K562 (cell line): ENCODE data around the gene PRM2. TPM values are rescaled to one million over a fixed set of nuclear protein-coding genes. Genes with fewer than 3 reads are reported as not detected.

Experiments
- BRD9 ChIP-seq: fragments of 450-650 bp; IDR thresholded peaks from 2 replicates; pipeline ENCODE4 v1.6.1; 2018; ENCODE audit warnings: low read depth; ENCODE audit not compliant: partially characterized antibody
- CCNT2 ChIP-seq: IDR thresholded peaks from 2 replicates; pipeline ENCODE4 v1.6.1; 2011; ENCODE audit warnings: borderline replicate concordance, low read depth, mild to moderate bottlenecking, moderate library complexity, mixed read lengths, low read length; ENCODE audit not compliant: insufficient read length; ENCODE audit errors: extremely low read depth
- FOS ChIP-seq: IDR thresholded peaks from 3 replicates; pipeline ENCODE4 v1.6.1; 2011; ENCODE audit not compliant: insufficient read length; ENCODE audit errors: extremely low read depth
- HMGN3 ChIP-seq: IDR thresholded peaks from 2 replicates; pipeline ENCODE4 v1.6.1; 2011; ENCODE audit warnings: borderline replicate concordance, low read depth, mild to moderate bottlenecking, mixed read lengths, low read length; ENCODE audit not compliant: insufficient read length; ENCODE audit errors: extremely low read depth
- MAZ ChIP-seq, 2 experiments: fragments of 450-650 bp in 1 of 2; sonication (generic) in 1 of 2; formaldehyde crosslinking; IDR thresholded peaks in 1 of 2; conservative IDR thresholded peaks in 1 of 2; 2 replicates each; pipeline versions ENCODE4 v1.4.0 to v1.5.0; 2020; ENCODE audit warnings: mild to moderate bottlenecking in 1 of 2, missing genetic modification reagents in 1 of 2
- MCM2 ChIP-seq: fragments of 450-650 bp; IDR thresholded peaks from 2 replicates; pipeline ENCODE4 v1.6.1; 2017; ENCODE audit warnings: low read depth, mild to moderate bottlenecking
- NCOA6 ChIP-seq: fragments of 450-650 bp; IDR thresholded peaks from 2 replicates; pipeline ENCODE4 v1.6.1; 2017; ENCODE audit warnings: mild to moderate bottlenecking
- TCF7 ChIP-seq: sonication (generic); IDR thresholded peaks from 2 replicates; pipeline ENCODE4 v1.6.1; 2016; ENCODE audit warnings: antibody characterized with exemption, borderline replicate concordance
- ZBTB1 ChIP-seq: sonication (generic); formaldehyde crosslinking; IDR thresholded peaks from 2 replicates; pipeline ENCODE4 v1.8.1; 2023; ENCODE audit warnings: missing genetic modification reagents, low read depth, mild to moderate bottlenecking, borderline replicate concordance
- ZNF445 ChIP-seq: fragments of 250-450 bp; sonication (Bioruptor Pico); IDR thresholded peaks from 2 replicates; pipeline ENCODE4 v1.4.0; 2020; ENCODE audit warnings: low read depth, mild to moderate bottlenecking, moderate library complexity
- ZNF507 ChIP-seq: conservative IDR thresholded peaks from 2 replicates; pipeline ENCODE4 v1.6.1; 2017; ENCODE audit warnings: missing genetic modification characterization, missing compliant biosample characterization
- ZNF696 ChIP-seq: fragments of 250-450 bp; sonication (Bioruptor Pico); conservative IDR thresholded peaks from 2 replicates; pipeline ENCODE4 v1.4.0; 2020; ENCODE audit warnings: mild to moderate bottlenecking, moderate library complexity
- ZSCAN29 ChIP-seq: fragments of 450-650 bp; IDR thresholded peaks from 2 replicates; pipeline ENCODE4 v1.6.1; 2017
- polyA plus RNA-seq, 8 experiments: library from polyadenylated mRNA; depleted of rRNA in 4 of 8; stranded (reverse) in 5 of 8; unstranded in 3 of 8; fragments of >200 nt; fragmentation: Nextera tagmentation in 2 of 8; fragmentation: Illumina TruSeq in 1 of 8; extraction: Ambion mirVana in 2 of 8; extraction: Trizol in 1 of 8; gene quantifications; 2 replicates each; pipeline versions ENCODE4 v1.2.1 to v1.2.3, GENCODE V29; 2011 to 2014; ENCODE audit warnings: inconsistent platforms in 1 of 8, missing spikeins in 1 of 8
- total RNA-seq, 7 experiments: library from RNA; depleted of rRNA in 6 of 7; stranded (reverse); fragments of >200 nt in 6 of 7; fragmentation: Illumina TruSeq in 2 of 7; extraction: Trizol in 2 of 7; gene quantifications; 2 replicates each; pipeline versions ENCODE4 v1.2.1 to v1.2.3, GENCODE V29; 2011 to 2021; ENCODE audit warnings: low replicate concordance in 1 of 7
- TF ChIP-seq, protein P1 (sequence below): fragments of 450-650 bp; formaldehyde crosslinking; IDR thresholded peaks from 2 replicates; pipeline ENCODE4 v1.4.0; 2020; ENCODE audit warnings: mild to moderate bottlenecking, moderate library complexity
- TF ChIP-seq, protein P2 (sequence below): sonication (generic); formaldehyde crosslinking; IDR thresholded peaks from 2 replicates; pipeline ENCODE4 v1.4.0; 2020; ENCODE audit warnings: mild to moderate bottlenecking, missing genetic modification reagents
- TF ChIP-seq, protein P3 (sequence below): fragments of 450-650 bp; IDR thresholded peaks from 2 replicates; pipeline ENCODE4 v1.6.1; 2018; ENCODE audit not compliant: partially characterized antibody
- TF ChIP-seq, protein P4 (sequence below), 3 experiments: fragments of 200-800 bp in 1 of 3; sonication (Bioruptor generic) in 1 of 3; sonication (generic) in 1 of 3; formaldehyde crosslinking in 1 of 3; IDR thresholded peaks; 2 replicates each; pipeline versions ENCODE4 v1.6.1 to v1.8.0; 2016 to 2022; ENCODE audit warnings: mild to moderate bottlenecking in 2 of 3, missing compliant biosample characterization in 2 of 3, missing genetic modification characterization in 2 of 3, missing genetic modification reagents in 1 of 3

Gene PRM2
- total and polyA plus RNA-seq, 9 of the 15 experiments (the other 6 are each of a cell fraction or from before 2014, with no cell fraction given): not detected

DNA sequence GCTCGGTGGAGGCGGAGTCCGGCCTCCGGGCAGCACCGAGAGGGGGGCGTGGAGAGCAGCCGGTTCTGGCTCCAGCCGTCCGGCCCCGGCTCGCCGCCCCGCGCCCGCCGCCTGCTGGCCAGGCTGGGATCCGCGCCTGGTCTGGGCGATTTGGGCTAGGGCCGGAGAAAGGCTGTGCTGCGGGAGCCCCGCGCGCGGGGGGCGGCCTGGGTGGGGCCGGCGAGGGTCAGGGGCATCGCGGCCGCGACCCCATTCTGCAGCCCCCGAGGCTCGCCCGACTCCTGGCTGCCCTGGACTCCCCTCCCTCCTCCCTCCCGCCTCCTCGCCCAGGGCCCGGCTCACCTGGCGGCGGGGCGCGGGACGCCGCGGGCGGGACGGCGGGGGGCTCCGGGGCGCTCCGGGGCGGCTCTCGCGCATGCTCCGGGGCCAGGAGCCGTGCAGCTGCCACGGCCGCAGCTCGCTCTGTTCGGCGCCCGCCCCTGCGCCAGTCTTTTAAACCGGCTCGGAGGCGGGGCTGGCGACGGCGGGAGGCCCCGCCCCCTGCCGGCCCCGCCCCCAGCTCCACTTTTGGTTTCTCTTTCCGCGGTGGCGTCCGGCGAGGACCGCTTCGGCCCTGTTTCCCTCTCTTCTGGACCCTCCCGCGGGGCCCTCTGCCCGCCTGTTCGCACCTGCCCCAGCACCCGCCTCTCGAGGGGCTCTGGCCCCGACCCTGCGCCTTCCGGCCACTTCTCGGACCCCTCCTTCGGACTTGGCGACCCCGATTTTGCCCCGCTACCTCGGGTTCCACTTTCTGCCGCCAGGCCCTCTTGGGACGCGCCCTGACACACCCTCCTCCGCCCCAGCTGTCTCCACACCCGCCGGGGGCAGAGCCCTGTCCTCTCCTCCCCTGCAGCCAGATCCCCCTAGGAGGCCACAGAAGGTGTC lies 20.3 kb downstream of the PRM2 start, which contains the start of gene SOCS1 (continued):
- TF ChIP-seq ZNF445: no peak
- TF ChIP-seq, protein P1, sequence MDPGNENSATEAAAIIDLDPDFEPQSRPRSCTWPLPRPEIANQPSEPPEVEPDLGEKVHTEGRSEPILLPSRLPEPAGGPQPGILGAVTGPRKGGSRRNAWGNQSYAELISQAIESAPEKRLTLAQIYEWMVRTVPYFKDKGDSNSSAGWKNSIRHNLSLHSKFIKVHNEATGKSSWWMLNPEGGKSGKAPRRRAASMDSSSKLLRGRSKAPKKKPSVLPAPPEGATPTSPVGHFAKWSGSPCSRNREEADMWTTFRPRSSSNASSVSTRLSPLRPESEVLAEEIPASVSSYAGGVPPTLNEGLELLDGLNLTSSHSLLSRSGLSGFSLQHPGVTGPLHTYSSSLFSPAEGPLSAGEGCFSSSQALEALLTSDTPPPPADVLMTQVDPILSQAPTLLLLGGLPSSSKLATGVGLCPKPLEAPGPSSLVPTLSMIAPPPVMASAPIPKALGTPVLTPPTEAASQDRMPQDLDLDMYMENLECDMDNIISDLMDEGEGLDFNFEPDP (CRISPR knock-in tag): no peak
- TF ChIP-seq, protein P2, sequence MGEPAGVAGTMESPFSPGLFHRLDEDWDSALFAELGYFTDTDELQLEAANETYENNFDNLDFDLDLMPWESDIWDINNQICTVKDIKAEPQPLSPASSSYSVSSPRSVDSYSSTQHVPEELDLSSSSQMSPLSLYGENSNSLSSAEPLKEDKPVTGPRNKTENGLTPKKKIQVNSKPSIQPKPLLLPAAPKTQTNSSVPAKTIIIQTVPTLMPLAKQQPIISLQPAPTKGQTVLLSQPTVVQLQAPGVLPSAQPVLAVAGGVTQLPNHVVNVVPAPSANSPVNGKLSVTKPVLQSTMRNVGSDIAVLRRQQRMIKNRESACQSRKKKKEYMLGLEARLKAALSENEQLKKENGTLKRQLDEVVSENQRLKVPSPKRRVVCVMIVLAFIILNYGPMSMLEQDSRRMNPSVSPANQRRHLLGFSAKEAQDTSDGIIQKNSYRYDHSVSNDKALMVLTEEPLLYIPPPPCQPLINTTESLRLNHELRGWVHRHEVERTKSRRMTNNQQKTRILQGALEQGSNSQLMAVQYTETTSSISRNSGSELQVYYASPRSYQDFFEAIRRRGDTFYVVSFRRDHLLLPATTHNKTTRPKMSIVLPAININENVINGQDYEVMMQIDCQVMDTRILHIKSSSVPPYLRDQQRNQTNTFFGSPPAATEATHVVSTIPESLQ (CRISPR knock-in tag): no peak
- no peak for TF ChIP-seq MCM2
- TF ChIP-seq ZNF507 (tag): no peak
- TF ChIP-seq TCF7: no peak
- TF ChIP-seq, protein P3, sequence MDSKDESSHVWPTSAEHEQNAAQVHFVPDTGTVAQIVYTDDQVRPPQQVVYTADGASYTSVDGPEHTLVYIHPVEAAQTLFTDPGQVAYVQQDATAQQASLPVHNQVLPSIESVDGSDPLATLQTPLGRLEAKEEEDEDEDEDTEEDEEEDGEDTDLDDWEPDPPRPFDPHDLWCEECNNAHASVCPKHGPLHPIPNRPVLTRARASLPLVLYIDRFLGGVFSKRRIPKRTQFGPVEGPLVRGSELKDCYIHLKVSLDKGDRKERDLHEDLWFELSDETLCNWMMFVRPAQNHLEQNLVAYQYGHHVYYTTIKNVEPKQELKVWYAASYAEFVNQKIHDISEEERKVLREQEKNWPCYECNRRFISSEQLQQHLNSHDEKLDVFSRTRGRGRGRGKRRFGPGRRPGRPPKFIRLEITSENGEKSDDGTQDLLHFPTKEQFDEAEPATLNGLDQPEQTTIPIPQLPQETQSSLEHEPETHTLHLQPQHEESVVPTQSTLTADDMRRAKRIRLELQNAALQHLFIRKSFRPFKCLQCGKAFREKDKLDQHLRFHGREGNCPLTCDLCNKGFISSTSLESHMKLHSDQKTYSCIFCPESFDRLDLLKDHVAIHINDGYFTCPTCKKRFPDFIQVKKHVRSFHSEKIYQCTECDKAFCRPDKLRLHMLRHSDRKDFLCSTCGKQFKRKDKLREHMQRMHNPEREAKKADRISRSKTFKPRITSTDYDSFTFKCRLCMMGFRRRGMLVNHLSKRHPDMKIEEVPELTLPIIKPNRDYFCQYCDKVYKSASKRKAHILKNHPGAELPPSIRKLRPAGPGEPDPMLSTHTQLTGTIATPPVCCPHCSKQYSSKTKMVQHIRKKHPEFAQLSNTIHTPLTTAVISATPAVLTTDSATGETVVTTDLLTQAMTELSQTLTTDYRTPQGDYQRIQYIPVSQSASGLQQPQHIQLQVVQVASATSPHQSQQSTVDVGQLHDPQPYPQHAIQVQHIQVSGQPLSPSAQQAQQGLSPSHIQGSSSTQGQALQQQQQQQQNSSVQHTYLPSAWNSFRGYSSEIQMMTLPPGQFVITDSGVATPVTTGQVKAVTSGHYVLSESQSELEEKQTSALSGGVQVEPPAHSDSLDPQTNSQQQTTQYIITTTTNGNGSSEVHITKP: no peak
- peak in 1 of 2 experiments; percentile 92 for TF ChIP-seq MAZ (CRISPR knock-in tag; conservative IDR thresholded peaks at IDR 0.05 in 1 of 2, IDR thresholded peaks at IDR 0.05 in 1 of 2)
- TF ChIP-seq NCOA6: no peak
- no peak for TF ChIP-seq FOS
- peak; percentile 90 for TF ChIP-seq CCNT2
- no peak for TF ChIP-seq ZBTB1 (CRISPR knock-in tag)
- TF ChIP-seq BRD9: no peak
- TF ChIP-seq ZSCAN29: no peak
- no peak for TF ChIP-seq ZNF696 (CRISPR knock-in tag)
- TF ChIP-seq HMGN3: peak; percentile 40
- TF ChIP-seq, protein P4, sequence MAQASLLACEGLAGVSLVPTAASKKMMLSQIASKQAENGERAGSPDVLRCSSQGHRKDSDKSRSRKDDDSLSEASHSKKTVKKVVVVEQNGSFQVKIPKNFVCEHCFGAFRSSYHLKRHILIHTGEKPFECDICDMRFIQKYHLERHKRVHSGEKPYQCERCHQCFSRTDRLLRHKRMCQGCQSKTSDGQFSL (CRISPR knock-in tag; IDR thresholded peaks at IDR 0.05): no peak
- TF ChIP-seq, protein P4 (tag; IDR thresholded peaks at IDR 0.05): no peak
